MCF 10A (cell line): ENCODE results near the gene ADRB2. TPM values are rescaled to one million over a fixed set of nuclear protein-coding genes. Genes with fewer than 3 reads are reported as not detected.

Source experiments
- BruUV-seq: library from RNA; stranded (reverse); fragments of 400-500 nt; replicated peaks from 2 replicates; lab custom pipeline; 2021; lab: Mats Ljungman, UMichigan
- CTCF ChIA-PET: fragments of 300-600 bp; sonication (Branson Sonifier 250); formaldehyde crosslinking; extraction: SDS; loops from one replicate; lab custom pipeline; 2021; ENCODE audit warnings: antibody characterized with exemption, inconsistent platforms; lab: Yijun Ruan, JAX
- POLR2A ChIA-PET: fragments of 300-600, 350-650 bp; sonication (Branson Sonifier 250); formaldehyde crosslinking; extraction: SDS; loops from one replicate; lab custom pipeline; 2020; ENCODE audit warnings: antibody characterized with exemption, inconsistent platforms; lab: Yijun Ruan, JAX
- DNase-seq: peaks from one replicate; pipeline ENCODE4 v3.0.0-alpha.2; 2018; ENCODE audit not compliant: unreplicated experiment
- H3K27ac Mint-ChIP-seq: one replicate; pipeline ENCODE4 v1.8.0; 2022; ENCODE audit warnings: mild to moderate bottlenecking, low read depth, mixed read lengths; ENCODE audit not compliant: unreplicated experiment
- H3K27me3 Mint-ChIP-seq: one replicate; pipeline ENCODE4 v1.8.0; 2022; ENCODE audit warnings: mixed read lengths; ENCODE audit not compliant: insufficient read depth, unreplicated experiment
- H3K36me3 Mint-ChIP-seq: one replicate; pipeline ENCODE4 v1.8.0; 2022; ENCODE audit warnings: mild to moderate bottlenecking, moderate library complexity, mixed read lengths; ENCODE audit not compliant: insufficient read depth, unreplicated experiment
- H3K4me1 Mint-ChIP-seq: one replicate; pipeline ENCODE4 v1.8.0; 2022; ENCODE audit warnings: mixed read lengths; ENCODE audit not compliant: insufficient read depth, unreplicated experiment
- H3K4me3 Mint-ChIP-seq: one replicate; pipeline ENCODE4 v1.8.0; 2022; ENCODE audit warnings: mild to moderate bottlenecking, moderate library complexity, mixed read lengths; ENCODE audit not compliant: unreplicated experiment
- H3K9me3 Mint-ChIP-seq: one replicate; pipeline ENCODE4 v1.8.0; 2022; ENCODE audit warnings: mixed read lengths; ENCODE audit not compliant: unreplicated experiment
- CTCF ChIP-seq: fragments of 200-600 bp; IDR thresholded peaks from one replicate; pipeline ENCODE4 v1.8.0; 2022; ENCODE audit warnings: antibody characterized with exemption, mild to moderate bottlenecking; ENCODE audit not compliant: unreplicated experiment
- intact Hi-C: fragments of 100-400 bp; cut with micrococcal nuclease; formaldehyde crosslinking; loops from 2 replicates; pipeline ENCODE4 v1.14.1; 2022
- total RNA-seq: library from RNA; stranded (reverse); gene quantifications from 2 replicates; pipeline ENCODE4 v1.2.3, GENCODE V29; 2022

ADRB2 gene
- total RNA-seq, 1 experiment from 2014 or later = 9.5 TPM

DNA sequence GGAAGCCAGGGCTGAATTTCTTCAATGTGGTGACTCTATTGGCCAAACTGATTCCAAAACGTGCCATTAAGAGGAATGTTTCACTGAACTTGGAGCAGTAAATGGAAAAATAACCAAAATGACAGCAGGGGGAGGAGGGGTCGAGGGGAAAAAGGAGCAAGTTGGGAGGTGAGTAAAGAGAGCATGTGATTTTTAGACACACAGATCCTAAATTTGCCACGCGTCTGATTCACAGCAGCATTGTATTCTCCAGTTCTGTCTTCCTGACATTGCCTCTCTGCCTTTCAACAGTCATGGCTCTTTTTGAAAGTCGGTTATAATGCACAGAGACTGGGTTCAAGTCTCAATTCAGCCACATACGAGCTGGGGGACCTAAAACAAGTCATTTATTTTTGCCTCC is 22.0 kb upstream of the ADRB2 start:
- H3K27me3 Mint-ChIP-seq = no peaks in the 10 kb centered on the region
- intact Hi-C loops = no loop called here
- peaks cover 28% of the 10 kb centered on the region for H3K4me1 Mint-ChIP-seq
- TF ChIP-seq CTCF = no peak
- no TSS peak for BruUV-seq
- no peaks in the 10 kb centered on the region for H3K36me3 Mint-ChIP-seq
- DNase-seq = no peak
- no peak overlapping the region for H3K4me3 Mint-ChIP-seq
- no peak overlapping the region for H3K27ac Mint-ChIP-seq
- H3K9me3 Mint-ChIP-seq = peaks cover 9% of the 10 kb centered on the region
- CTCF ChIA-PET = interaction anchor here (0.7 to 1.6 kb wide), 5 partner anchors 15 to 361 kb away, joined by 3 to 6 read pairs (median 4); no protein-coding TSS in a partner anchor
- POLR2A ChIA-PET = interaction anchor here (1.1 to 2.6 kb wide), 4 partner anchors 10 to 58 kb away, joined by 3 to 7 read pairs (median 4); partner anchors contain the start of gene ADRB2

GRCh38 chr5:148805326-148806290 is 20.8 kb upstream of the ADRB2 start:
- peak; percentile 57 for DNase-seq
- H3K4me1 Mint-ChIP-seq = peaks cover 36% of the 10 kb centered on the region
- no peaks in the 10 kb centered on the region for H3K27me3 Mint-ChIP-seq
- no peak overlapping the region for H3K27ac Mint-ChIP-seq
- peaks cover 9% of the 10 kb centered on the region for H3K9me3 Mint-ChIP-seq
- no peak for TF ChIP-seq CTCF
- no peak overlapping the region for H3K4me3 Mint-ChIP-seq
- BruUV-seq = no TSS peak
- no peaks in the 10 kb centered on the region for H3K36me3 Mint-ChIP-seq
- ChIA-PET CTCF (interaction anchor here (0.6 to 1.8 kb wide), 13 partner anchors 9 to 362 kb away, joined by 3 to 7 read pairs (median 4); no protein-coding TSS in a partner anchor), POLR2A (interaction anchor here (0.9 to 7.6 kb wide), 9 partner anchors 7 to 321 kb away, joined by 3 to 72 read pairs (median 4); partner anchors contain the start of gene ADRB2)
- intact Hi-C loops = no loop called here

GRCh38 chr5:148806520-148806931 is 19.9 kb upstream of the ADRB2 start:
- ChIA-PET CTCF (interaction anchor here (0.6 to 2.2 kb wide), 10 partner anchors 9 to 306 kb away, joined by 3 to 7 read pairs (median 4); no protein-coding TSS in a partner anchor), POLR2A (interaction anchor here (0.9 to 7.6 kb wide), 7 partner anchors 8 to 72 kb away, joined by 3 to 72 read pairs (median 4); partner anchors contain the start of gene ADRB2)
- peaks cover 37% of the 10 kb centered on the region for H3K4me1 Mint-ChIP-seq
- intact Hi-C loops = no loop called here
- no peaks in the 10 kb centered on the region for H3K27me3 Mint-ChIP-seq
- DNase-seq = no peak
- H3K27ac Mint-ChIP-seq = no peak overlapping the region
- no peaks in the 10 kb centered on the region for H3K36me3 Mint-ChIP-seq
- peaks cover 9% of the 10 kb centered on the region for H3K9me3 Mint-ChIP-seq
- no peak for TF ChIP-seq CTCF
- H3K4me3 Mint-ChIP-seq = no peak overlapping the region
- BruUV-seq = no TSS peak

- ChIA-PET CTCF (interaction anchor here (0.6 to 2.2 kb wide), 6 partner anchors 10 to 415 kb away, joined by 3 to 5 read pairs (median 4); no protein-coding TSS in a partner anchor), POLR2A (interaction anchor here (0.7 to 7.6 kb wide), 9 partner anchors 13 to 182 kb away, joined by 3 to 72 read pairs (median 4); partner anchors contain the start of gene ADRB2)
- no TSS peak for BruUV-seq
- no peak for TF ChIP-seq CTCF
- no peak for DNase-seq
- Mint-ChIP-seq H3K27ac (no peak overlapping the region), H3K4me1 (peaks cover 37% of the 10 kb centered on the region), H3K4me3 (no peak overlapping the region), H3K27me3 (no peaks in the 10 kb centered on the region), H3K9me3 (peaks cover 4% of the 10 kb centered on the region), H3K36me3 (no peaks in the 10 kb centered on the region)
- intact Hi-C loops = no loop called here
These were observed 18.6 kb upstream of the ADRB2 start for GRCh38 chr5:148807851-148808250.
